ENCODE results near the gene DNAH6.
"Not testable (repeated sequence)": the region's sequence is repeated elsewhere in the genome, so short reads cannot be mapped to it uniquely, and the experiment has no call there.

Gene DNAH6

DNA sequence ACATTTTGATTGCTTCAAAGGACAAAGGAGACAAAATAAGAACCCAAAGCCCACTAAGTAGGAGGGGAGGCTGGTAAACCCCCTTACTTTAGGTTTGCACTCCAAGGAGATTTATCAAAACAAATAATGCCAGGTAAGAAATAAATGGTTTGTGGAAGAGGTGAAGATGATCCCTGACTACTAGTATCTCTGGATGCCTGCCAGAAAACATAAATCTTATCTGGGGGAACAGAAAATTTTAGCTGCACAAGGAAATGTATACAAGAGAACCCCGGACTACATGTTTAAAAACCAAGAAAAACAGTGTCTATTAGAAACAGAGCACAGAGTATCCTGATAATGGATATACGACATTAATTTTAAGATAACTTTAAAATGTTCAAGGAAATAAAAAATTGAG is 250.5 kb downstream of the DNAH6 start:
- no peak for DNase-seq

DNA sequence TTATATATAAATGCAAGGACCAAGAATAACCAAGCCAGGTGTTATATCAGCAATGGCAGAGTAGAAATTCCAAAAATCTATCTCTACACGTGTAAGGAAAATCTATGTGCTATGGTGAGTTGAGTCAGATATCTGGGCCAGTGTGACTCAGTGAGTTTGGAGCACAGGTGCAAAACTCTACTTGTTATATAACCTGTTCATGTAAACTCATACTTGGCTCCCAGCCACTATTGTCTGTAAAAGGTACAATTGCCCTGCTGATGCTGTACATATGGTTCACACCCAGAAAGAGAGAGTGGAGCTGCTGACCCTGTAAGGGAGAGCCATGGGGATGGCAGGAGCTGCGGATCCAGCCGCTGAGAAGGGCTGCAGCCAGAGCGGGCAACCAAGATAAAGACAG is 252.5 kb downstream of the DNAH6 start:
- no peak for DNase-seq

DNA sequence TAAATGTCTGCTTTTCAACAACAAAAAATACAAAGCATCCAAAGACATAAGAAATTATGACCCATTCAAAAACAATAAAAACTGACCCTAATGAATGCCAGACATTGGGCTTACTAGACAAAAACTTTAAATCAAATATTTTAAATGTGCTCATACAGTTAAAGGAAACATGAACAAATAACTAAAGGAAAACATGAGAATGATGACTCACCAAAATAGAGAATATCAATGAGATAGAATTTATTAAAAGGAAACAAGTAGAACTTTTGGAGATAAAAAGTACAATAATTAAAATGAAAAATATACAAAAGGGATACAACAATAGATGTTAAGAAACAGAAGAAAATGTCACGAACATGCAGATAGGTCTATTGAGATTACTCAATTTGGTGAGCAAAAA is 254.0 kb downstream of the DNAH6 start:
- DNase-seq: no peak

DNA sequence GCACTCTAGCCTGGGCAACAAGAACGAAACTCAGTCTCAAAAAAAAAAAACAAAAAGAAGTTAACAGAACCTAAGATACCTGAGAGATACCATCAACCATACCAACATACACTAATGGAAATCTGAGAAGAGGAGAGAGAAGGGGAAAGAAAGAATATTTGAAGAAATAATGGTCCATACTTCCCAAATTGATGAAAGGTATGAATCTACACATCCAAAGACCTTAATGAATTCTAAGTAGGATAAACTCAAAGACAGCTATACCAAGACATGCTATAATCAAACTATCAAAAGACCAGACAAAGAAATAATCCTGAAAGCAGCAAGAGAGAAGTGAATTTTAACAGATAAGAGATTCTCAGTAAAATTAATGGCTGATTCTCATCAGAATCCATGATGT is 255.0 kb downstream of the DNAH6 start:
- DNase-seq: no peak

DNA sequence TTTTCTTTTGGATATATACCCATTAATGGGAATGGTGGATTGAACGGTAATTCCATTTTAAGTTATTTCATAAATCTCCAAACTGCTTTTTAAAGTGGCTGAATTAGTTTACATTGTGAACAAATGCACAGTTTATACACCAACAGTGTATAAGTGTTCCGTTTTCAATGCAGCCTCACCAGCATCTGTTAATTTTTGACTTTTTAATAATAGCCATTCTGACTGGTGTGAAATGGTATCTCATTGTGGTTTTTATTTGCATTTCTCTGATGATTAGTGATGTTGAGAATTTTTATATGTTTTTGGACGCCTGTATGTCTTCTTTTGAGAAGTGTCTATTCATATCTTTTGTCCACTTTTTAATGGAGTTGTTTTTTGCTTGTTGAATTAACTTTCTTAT is 257.3 kb downstream of the DNAH6 start:
- not testable (repeated sequence) for DNase-seq

DNA sequence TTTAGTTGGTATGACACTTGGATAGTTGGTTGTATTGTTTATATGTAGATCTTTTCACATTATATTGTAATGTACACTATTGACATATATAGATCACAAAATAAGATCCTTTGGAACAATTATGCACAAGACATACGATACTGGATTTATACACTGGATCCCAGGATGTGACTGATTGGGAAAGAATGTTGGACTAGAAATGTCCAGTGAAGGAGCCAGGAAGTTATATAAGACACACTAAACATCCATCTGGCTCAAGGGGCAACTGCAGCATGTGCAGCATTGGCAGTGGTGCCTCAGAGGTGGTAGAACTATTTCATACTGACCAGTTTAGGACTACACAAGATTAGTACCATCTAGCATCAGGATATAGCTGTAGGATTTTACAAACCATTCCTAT is 259.7 kb downstream of the DNAH6 start:
- DNase-seq: no peak

DNA sequence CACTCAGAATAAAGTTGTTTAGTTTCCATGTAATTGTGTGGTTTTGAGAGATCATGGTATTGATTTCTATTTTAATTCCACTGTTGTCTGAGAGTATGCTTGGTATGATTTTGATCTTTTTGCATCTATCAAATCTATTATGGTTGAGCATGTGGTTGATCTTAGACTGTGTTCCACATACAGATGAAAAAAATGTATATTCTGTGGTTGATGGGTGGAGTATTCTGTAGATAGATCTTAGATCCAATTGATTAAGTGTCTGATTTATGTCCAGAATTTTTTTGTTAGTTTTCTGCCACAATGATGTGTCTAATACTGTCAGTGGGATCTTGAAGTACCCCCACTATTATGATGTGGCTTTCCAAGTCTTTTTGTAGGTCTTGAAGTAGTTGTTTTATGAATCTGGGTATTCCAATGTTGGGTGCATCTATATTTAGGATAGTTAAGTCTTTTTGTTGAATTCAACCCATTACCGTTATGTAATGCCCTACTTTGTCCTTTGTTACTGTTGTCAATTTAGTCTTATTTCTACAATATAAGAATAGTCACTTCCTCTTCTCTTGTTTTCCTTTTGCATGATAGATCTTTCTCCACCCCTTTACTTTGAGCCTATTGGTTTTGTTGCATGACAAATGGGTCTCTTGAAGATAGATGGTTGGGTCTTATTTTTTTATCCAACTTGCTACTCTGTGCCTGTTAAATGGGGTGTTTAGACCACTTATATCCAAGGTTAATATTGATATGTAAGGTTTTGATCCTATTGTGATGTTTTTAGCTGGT is 262.8 kb downstream of the DNAH6 start:
- no peak for DNase-seq

DNA sequence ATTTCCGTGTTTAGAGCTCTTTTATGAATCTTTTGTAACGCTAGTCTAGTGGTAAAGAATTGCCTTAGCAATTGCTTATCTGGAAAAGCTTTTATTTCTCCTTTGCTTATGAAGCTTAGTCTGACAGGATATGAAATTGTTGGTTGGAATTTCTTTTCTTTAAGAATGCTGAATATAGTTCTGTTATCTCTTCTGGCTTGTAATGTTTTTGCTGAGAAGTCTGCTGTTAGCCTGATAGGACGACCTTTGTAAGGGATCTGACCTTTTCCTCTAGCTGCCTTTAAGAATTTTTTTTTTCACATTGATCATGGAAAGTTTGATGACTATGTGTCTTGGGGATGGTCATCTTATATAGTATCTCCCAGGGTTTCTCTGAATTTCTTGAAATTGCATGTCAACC is 263.5 kb downstream of the DNAH6 start:
- DNase-seq: no peak

DNA sequence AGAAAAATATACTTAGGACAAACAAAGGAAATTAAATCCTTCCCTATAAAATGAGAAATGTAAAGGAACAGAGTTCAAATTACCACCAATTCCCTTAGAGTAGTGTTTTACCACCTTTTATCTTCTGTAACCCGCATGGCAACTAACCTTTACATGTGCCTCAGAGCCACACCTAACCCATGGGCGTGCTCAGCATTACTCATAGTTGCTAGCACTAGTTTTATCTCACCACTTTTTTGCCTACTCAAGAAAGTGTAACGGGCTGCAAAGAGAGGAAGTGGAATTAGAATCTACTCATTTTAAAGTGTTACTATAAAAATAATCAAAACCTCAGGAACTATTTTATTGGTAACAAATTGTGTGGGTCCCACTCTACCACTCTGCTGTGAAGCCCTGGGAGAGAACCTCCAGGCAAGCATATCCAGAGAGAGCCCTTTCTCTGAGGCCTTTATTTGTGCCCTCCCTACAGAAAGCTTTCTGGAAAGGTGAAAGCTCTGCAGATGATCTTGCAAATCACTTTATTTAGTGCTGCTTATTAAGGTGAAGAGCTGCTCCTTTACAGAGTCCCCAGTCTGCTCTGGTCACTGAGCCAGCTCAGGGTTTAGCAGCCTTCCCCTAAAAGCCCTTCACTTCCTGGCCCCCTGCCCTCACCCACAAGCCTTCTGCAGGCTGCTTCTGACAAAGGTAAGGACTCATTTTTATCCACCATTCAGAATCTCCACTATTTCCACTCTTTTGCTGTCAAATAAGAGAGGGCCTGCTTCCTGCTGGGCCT is 265.8 kb downstream of the DNAH6 start:
- no peak for DNase-seq

DNA sequence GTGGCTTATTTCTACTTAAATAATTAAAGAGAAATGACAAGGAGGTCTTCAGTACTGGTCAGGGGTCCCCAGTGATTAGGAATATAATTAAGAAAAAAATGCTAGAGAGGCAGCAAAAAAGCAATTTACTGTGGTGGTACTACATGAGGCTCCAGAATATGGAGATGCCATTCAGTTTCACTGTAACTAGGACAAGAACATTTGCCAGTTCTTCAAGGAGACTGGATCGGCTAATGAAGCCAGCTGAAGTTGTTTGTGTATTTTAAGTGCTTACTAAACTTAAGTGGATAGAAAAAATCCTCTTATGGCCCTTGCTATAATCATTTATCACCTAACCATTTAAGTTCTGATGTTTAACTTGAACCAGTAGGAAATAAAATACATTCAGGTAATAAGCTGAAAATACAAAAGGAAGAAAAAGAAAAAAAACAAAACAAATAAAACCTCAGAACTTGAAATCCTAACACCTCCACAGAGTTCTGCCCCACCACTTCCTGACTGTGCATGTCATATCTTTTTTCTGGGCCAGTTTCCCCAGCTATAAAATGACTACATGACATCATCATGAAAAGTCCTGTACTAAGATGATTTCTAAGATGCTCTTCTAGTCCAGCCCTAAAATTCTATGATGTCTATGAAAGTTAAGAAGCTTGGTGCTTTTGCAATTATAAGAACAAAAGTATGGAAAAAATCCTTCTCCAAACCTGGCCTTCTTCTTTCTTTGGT is 266.6 kb downstream of the DNAH6 start:
- DNase-seq: no peak

DNA sequence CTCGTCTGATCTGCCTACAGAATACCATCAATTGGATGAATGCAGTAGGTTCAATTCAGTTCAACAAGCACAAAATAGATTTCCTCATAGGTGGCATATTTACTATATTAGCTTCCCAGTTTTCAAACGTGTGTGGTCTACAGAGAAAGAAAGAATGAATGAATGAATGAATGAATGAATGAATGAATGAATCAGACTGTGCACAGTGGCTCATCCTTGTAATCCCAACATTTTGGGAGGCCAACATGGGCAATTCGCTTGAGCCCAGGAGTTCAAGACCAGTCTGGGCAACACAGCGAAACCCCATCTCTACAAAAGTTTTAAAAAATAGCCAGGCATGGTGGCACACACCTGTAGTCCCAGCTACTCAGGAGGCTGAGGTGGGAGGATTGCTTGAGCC is 269.7 kb downstream of the DNAH6 start:
- no peak for DNase-seq

DNA sequence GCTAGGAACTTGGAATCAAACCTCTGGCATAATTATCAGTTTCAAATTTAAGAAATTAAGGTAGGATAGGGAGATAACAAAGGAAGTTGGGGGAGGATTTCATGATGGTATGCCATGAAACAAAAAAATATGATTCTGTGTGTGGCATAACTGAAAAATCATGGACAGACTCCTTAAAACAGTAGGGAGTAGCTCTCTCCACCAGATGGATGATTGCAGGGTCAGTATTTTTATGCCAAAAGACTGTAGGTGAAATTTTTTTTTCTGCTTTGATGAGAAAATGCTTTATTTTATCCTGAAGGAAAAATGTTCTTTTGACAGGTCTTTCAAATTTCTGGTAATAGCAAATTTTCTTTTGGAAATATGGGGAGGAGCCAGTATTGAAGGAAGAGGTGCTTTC is 270.3 kb downstream of the DNAH6 start:
- DNase-seq: no peak

DNA sequence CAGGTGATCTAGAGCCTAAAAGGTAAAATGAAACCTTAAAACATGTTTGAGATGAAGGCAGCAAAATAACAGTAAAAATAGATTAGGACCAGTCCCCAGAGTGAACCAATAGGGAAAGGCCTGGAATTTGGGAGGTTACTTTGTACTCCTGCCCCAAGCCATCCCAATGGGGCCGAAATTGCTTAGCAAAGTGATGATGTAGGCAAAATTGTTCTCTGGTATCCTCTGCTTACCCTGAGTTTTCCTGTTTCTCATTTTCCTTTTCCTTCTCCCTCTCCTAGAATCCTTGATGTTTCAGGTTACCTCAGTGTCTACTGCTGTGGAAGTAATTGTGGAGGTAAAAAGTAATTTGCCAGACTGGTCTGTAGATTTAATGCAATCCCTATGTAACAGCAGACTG is 271.7 kb downstream of the DNAH6 start:
- no peak for DNase-seq

DNA sequence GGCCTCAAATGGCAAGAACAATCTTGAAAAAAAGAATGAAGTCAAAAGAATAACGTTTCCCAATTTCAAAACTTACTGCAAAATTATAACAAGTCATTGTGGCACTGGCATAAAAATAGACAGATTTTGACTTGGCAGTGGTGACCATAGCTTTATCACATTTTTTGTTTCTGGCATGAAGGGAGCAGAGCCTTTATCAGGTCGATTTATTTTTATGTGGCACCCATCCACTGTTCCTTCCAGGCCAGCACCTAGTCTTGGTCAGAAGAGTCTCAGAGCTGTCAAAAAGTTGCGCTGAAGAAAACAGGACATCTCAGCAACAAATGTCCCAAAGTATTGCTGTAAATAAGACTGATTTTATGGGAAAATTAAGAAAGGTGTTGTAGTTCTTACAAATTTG is 272.2 kb downstream of the DNAH6 start:
- DNase-seq: no peak

DNA sequence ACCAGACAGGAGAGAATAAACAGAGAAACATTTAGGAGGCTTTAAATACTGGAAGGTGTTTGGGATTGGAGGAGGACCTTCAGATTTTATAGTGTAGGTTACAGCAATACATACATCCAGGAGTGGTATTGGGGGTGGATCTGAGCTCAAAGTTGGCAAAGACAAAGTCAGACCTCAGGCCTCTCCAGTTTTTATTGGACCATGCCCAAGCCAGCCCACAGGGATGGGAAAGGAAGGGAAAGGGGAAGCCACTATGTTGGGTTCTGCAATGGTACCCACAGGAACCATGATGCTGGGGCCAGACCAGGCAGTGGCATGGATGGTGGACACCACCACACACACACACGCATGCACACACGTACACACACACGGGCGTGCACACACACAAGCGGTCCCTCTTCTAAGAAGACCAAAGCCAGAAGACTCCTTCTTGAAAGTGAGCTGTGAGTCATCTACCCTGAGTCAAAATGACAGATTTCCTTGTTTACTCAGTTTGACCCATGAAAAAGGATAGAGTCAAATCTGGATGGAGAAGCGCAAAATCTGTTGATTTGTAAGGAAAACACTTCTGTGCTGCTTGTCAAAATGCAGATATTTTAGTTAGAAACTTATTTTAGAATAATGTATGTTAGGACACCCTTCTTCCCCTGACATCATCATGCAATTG is 276.7 kb downstream of the DNAH6 start:
- DNase-seq: peak in 1 of 2 experiments; percentile 1

DNA sequence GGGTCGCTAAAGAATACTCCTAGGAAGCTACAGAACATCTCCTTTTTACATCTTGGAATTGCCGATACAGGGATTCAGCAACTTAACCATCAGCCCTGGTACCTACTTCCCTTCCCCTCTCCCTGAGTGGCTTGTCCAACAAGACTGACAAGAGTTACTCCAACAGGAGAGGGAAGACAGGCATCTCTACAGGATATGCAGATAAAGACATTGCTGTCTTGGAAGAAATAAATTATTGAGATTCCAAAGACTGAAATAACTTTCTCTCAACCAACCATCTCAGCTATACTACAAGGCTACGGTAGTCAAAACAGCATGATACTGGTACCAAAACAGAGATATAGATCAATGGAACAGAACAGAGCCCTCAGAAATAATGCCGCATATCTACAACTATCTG is 277.3 kb downstream of the DNAH6 start:
- no peak for DNase-seq

DNA sequence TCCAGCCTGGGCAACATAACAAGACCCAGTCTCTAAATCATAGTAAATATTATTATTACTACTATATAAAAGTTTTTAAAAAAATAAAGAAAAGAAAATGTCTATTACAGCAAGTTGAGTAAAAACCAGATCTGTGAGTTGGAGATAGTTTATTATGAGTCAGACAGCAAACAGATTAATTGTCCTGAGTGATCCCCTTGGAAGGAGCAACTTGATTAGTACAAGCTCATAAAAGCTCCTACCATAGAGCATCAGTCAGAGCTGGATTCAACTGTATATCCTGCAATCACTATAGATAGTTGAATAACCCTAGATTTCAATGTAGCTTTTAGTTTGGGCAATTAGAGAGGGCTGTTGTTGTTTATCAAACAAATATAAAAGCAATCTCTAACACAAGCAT is 280.5 kb downstream of the DNAH6 start:
- no peak for DNase-seq

DNA sequence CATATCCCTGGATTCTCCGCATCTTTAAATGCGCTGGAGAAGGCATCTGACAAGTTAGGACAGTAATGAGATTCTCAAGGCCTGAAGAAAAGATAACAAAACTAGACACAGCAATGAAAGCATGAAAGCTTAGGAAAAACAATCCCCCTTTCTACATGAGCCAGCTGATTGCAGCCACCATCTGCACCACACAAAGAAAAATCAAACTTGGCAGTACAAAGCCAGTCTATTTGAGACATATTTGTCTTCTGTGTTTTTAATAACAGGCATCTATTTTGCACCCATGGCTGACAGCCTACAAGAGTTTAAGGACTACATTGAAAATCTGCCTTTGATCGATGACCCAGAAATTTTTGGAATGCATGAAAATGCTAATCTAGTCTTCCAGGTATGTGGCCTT is 281.0 kb downstream of the DNAH6 start:
- DNase-seq: no peak

DNA sequence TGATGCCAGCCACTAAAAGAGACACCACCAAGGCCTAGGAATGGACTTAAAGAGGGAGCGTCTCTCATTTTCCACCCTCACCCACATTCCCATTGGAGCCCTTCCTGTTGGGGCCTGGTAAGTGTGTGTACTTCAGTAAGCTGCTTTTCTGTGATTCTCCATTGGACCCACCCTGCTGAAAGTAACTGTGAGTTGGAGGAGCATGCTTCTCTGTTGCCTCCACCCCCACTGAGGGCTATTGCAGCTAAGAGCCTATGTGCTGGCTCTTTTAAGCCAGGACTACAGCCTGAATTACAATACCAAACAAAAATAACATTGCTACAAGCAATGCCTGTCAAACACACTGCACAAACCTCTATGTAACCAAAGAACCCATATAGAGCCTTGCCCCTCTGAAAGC is 283.5 kb downstream of the DNAH6 start:
- DNase-seq: no peak

DNA sequence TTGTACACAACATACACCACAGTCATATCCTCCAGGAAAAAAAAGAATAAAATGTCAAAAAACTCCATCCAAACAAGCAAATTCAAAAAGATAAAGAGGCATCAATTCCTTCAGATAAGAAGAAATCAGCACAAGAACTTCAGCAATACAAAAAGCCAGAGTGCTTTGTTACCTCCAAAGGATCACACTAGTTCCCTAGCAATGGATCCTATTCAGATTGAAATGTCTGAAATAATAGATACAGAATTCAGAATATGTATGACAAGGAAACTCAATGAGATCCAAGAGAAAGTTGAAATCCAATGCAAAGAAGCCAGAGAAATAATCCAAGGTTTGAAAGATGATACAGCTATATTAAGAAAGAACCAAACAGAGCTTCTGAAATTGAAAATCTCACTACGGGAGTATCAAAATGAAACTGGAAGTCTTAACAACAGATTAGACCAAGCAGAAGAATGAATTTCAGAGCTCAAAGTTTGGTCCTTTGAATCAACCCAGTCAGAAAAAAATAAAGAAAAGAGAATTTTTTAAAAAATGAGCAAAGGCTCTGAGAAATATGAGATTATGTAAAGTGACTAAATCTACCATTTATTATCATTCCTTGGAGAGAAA is 284.0 kb downstream of the DNAH6 start:
- DNase-seq: no peak

DNA sequence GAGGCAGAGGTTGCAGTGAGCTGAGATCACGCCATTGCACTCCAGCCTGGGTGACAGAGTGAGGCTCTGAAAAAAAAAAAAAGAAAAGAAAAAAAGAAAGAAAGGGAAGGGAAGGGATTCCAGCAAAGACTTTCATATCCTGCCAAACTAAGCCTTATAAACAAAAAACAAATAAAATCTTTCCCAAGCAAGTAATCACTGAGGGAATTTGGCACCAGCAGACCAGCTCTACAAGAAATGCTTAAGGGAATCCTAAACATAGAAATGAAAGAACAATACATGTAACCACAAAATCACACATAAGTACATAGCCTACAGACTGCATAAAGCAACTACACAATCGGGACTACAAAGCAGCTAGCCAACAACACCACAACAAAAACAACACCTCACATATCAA is 285.5 kb downstream of the DNAH6 start:
- no peak for DNase-seq

DNA sequence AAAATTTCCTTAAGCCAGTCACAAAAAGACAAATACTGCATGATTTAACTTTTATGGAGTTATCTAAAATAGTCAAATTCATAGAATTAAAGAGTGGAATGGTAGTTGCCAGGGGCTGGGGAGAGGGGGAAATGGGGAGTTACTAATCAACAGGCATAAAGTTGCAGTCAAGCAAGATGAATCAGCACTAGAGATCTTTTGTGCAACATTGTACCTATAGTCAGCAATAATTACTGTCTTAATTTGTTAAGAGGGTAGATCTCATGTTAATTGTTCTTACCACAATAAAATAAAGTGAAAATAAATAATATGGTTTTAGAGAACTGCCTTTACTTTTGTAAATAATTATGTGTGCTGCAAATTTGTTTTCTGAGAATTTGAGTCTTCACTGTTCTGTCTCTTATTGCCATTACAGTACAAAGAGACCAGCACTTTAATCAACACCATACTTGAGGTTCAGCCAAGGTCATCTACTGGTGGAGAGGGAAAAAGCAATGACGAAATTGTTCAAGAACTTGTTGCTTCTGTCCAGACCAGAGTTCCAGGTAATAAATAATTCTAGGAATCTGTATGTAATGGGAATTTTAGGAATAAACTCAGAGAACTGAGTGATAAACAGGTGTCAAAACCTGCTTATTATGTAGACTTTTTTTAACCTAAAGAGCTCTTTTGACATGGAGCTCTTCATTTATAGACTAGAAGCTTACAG is 289.1 kb downstream of the DNAH6 start:
- DNase-seq: no peak
